Mesodermal cell (in vitro differentiated cells): ENCODE measurements around the gene GLA.

Experiments
- H3K27ac ChIP-seq: 2 replicates; pipeline ENCODE4 v1.7.0; 2013; ENCODE audit warnings: mild to moderate bottlenecking, low read depth, low read length, moderate library complexity; ENCODE audit not compliant: severe bottlenecking
- H3K36me3 ChIP-seq: 2 replicates; pipeline ENCODE4 v1.7.1; 2013; ENCODE audit warnings: mild to moderate bottlenecking, low read length, moderate library complexity; ENCODE audit not compliant: control insufficient read depth, insufficient read depth
- H3K4me1 ChIP-seq: one replicate; pipeline ENCODE4 v1.7.1; 2013; ENCODE audit warnings: mild to moderate bottlenecking, low read length; ENCODE audit not compliant: insufficient read depth, control insufficient read depth, poor library complexity, severe bottlenecking
- H3K4me3 ChIP-seq: 2 replicates; pipeline ENCODE4 v1.7.0; 2013; ENCODE audit warnings: low read length, control low read depth, mild to moderate bottlenecking; ENCODE audit not compliant: insufficient read depth, poor library complexity, severe bottlenecking; ENCODE audit errors: extremely low read depth
- H3K9me3 ChIP-seq: 2 replicates; pipeline ENCODE4 v1.7.1; 2013; ENCODE audit warnings: mild to moderate bottlenecking, low read length, moderate library complexity; ENCODE audit not compliant: control insufficient read depth
- WGBS, 2 experiments: methylation state at CpG; one replicate each; pipeline ENCODE4 v1.1.5; 2013; ENCODE audit warnings: missing lambda C conversion rate in 2 of 2; ENCODE audit not compliant: insufficient coverage in 2 of 2; 5-methylcytosine and 5-hydroxymethylcytosine counted together

Gene GLA

DNA sequence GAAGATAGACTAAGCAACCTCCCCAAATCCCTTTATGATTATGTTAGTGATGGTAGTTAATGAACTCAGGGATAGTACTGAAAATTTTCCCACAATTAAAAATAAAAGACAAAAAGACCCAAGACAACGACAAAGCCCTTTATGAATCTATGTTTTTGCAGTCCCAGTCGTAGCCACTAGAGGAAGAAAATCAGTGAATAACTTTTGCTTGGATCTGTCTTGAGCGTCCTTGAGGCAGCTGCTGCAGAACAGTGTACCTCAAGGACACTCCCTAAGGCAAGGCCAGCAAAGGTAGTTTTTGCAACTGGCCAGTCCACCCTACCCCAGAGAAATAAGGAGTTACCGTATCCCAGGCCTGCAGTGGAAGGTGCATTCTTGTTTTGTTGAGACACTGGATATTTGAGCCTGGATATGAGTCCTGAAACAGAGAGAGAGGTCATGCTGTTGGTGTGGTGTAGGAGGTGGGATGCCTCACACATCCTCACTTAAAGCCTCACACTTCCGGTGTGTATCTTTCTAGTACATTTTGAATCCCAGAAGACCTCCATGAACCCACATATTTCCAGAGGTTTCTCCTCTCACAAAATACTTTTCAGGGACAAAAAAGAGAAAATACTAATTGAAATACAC lies 50.4 kb downstream of the GLA start:
- WGBS, 2 experiments = 17 to 29% methylated on average over 1 to 2 of the region's 5 CpGs
- H3K4me3 ChIP-seq = no peak overlapping the region
- no peaks in the 10 kb centered on the region for H3K9me3 ChIP-seq
- H3K36me3 ChIP-seq = no peaks in the 10 kb centered on the region
- no peak overlapping the region for H3K27ac ChIP-seq
- H3K4me1 ChIP-seq = peaks cover 4% of the 10 kb centered on the region

DNA sequence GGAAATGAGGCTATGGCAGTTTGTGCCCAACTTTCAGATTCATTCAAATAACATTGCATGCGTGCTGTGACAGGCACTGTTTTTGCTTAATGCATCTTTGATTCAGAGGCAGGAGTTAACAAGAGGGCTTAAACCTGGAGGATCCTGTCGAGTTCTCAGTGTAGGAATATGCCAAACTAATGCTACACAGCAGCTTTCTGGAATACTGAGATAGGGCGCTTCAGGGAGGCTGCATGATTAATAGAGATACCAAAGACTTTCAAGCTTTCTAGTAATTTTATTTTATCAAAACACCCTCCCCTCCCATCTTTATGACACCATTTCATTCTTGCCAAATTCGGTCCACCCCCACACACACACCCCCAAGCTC lies 58.5 kb downstream of the GLA start:
- peak overlapping the region; percentile 58 for H3K4me3 ChIP-seq
- H3K27ac ChIP-seq = no peak overlapping the region
- H3K4me1 ChIP-seq = no peaks in the 10 kb centered on the region
- 50 to 56% methylated on average over 1 to 3 of the region's 4 CpGs for WGBS, 2 experiments
- H3K9me3 ChIP-seq = no peaks in the 10 kb centered on the region
- H3K36me3 ChIP-seq = peaks cover 8% of the 10 kb centered on the region

DNA sequence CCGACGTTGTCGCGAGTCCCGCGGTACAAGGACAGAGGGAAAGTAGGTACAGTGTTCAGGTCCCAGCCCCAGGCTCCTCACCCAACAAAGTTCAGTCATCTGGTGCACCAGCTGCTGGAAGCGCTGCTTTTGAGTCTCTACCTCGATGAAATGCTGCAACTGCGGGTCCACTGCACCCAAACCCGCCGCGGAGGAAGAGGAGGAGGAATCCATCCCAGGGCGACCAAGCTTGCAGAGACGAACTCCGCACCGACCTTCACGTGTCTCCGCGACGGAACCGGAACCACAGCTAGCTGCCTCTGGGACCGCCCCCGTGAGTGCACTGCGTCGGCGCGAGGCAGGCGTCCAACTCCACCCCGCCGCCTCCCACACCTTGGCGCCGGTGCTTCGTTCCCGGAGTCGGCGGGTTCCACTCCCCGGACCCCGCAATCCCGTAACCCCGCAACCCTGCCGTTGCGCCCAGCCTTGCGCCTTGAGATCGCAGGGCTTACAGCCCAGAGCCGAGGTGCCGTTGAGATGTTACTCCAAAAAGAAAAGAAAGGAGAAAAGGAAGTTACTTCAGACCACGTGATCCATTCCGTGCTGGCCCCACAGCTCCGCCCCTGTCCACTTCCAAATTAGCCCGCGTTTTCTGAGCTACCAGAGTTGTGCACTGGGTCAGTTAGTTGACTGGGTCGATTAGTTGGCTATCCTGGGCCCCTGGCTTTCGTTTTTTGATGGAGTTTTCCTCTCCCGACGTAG lies 59.1 kb downstream of the GLA start, which contains the start of gene TIMM8A:
TIMM8A (minus strand) TSS at position 291 of the 741 bp plus-strand sequence; CDS start at position 213, 78 bp downstream.
- no peaks in the 10 kb centered on the region for H3K4me1 ChIP-seq
- H3K9me3 ChIP-seq = no peaks in the 10 kb centered on the region
- peak within 1 kb of the TSS; percentile 58 for H3K4me3 ChIP-seq
- peaks cover 8% of the 10 kb centered on the region for H3K36me3 ChIP-seq
- 1 to 2% methylated on average over 9 to 13 of the region's 55 CpGs for WGBS, 2 experiments
- peak within 1 kb of the TSS; percentile 45 for H3K27ac ChIP-seq

DNA sequence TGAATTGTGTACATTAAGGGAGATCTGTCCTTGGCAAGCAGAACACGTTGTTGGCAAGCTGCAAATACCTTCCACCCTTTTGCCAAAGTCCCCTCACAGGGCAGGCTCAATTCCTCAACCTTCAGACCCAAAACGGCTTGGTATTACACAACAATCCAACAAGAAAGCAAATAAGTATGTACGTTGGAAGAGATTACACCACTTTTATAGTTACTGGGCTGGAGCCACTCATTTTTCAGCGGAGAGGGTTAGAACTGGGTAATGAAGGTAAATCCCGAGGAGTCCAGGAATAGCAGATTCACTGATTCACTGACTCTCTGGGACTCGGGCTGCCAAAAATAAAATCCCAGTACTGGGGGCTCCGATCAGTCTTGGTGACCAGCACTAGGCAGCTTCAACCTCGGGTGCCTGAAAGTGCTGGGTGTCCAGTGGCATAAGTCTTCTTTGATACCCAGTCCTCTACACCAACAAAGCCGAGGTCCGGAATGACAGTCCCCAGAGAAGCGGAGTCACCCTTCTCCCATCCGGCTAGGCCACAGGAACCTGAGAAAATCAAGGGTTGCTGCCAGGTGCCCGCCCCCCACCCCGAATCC lies 59.8 kb downstream of the GLA start:
- H3K27ac ChIP-seq = no peak overlapping the region
- peak overlapping the region; percentile 58 for H3K4me3 ChIP-seq
- peaks cover 8% of the 10 kb centered on the region for H3K36me3 ChIP-seq
- H3K4me1 ChIP-seq = no peaks in the 10 kb centered on the region
- no peaks in the 10 kb centered on the region for H3K9me3 ChIP-seq
- WGBS, 2 experiments = 0 to 10% methylated on average over 2 to 3 of the region's 14 CpGs
